Panc1 (cell line): ENCODE measurements around the gene PLCD1.

Experiments
- POLR2AphosphoS5 ChIP-seq: IDR thresholded peaks from 2 replicates; pipeline ENCODE4 v1.6.1; 2012; ENCODE audit warnings: mild to moderate bottlenecking, low read depth, low read length, moderate library complexity
- TCF7L2 ChIP-seq: IDR thresholded peaks from 2 replicates; pipeline ENCODE4 v1.6.1; 2011; ENCODE audit warnings: mild to moderate bottlenecking, low read depth, low read length, inconsistent platforms
- TF ChIP-seq, protein P1 (sequence below): fragments of 450-650 bp; IDR thresholded peaks from 2 replicates; pipeline ENCODE4 v1.5.1; 2017; ENCODE audit warnings: mild to moderate bottlenecking
- TF ChIP-seq, protein P2 (sequence below), 2 experiments: IDR thresholded peaks; 2 replicates each; pipeline ENCODE4 v1.6.1; 2011 to 2012; ENCODE audit warnings: low read depth in 2 of 2, control low read depth in 1 of 2, low read length in 1 of 2, mild to moderate bottlenecking in 1 of 2, moderate library complexity in 1 of 2; ENCODE audit not compliant: insufficient read depth in 1 of 2

DNA sequence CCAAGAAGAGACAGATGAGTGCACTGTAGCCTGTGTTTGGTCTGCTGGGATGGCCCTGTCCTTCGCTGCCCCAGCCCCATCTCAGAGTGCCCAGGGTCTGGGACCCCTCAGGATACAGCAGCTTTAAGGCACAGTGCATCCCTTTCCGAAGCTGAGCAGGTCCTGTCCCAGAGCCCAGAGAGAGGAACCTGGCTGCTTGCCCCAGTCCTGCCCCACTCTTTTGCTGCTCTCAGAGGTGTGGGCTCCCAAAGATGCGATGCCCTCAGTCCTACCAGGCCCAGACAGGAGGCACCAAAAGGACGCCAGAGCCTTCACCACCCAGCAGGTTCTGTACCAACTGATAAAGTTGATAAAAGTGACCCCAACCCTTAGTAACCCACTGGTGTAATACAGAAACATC is 8.2 kb downstream of the PLCD1 start:
- TF ChIP-seq, protein P1, sequence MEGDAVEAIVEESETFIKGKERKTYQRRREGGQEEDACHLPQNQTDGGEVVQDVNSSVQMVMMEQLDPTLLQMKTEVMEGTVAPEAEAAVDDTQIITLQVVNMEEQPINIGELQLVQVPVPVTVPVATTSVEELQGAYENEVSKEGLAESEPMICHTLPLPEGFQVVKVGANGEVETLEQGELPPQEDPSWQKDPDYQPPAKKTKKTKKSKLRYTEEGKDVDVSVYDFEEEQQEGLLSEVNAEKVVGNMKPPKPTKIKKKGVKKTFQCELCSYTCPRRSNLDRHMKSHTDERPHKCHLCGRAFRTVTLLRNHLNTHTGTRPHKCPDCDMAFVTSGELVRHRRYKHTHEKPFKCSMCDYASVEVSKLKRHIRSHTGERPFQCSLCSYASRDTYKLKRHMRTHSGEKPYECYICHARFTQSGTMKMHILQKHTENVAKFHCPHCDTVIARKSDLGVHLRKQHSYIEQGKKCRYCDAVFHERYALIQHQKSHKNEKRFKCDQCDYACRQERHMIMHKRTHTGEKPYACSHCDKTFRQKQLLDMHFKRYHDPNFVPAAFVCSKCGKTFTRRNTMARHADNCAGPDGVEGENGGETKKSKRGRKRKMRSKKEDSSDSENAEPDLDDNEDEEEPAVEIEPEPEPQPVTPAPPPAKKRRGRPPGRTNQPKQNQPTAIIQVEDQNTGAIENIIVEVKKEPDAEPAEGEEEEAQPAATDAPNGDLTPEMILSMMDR, result no peak
- TF ChIP-seq POLR2AphosphoS5 (no peak), TCF7L2 (no peak)
- TF ChIP-seq, protein P2, sequence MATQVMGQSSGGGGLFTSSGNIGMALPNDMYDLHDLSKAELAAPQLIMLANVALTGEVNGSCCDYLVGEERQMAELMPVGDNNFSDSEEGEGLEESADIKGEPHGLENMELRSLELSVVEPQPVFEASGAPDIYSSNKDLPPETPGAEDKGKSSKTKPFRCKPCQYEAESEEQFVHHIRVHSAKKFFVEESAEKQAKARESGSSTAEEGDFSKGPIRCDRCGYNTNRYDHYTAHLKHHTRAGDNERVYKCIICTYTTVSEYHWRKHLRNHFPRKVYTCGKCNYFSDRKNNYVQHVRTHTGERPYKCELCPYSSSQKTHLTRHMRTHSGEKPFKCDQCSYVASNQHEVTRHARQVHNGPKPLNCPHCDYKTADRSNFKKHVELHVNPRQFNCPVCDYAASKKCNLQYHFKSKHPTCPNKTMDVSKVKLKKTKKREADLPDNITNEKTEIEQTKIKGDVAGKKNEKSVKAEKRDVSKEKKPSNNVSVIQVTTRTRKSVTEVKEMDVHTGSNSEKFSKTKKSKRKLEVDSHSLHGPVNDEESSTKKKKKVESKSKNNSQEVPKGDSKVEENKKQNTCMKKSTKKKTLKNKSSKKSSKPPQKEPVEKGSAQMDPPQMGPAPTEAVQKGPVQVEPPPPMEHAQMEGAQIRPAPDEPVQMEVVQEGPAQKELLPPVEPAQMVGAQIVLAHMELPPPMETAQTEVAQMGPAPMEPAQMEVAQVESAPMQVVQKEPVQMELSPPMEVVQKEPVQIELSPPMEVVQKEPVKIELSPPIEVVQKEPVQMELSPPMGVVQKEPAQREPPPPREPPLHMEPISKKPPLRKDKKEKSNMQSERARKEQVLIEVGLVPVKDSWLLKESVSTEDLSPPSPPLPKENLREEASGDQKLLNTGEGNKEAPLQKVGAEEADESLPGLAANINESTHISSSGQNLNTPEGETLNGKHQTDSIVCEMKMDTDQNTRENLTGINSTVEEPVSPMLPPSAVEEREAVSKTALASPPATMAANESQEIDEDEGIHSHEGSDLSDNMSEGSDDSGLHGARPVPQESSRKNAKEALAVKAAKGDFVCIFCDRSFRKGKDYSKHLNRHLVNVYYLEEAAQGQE (IDR thresholded peaks at IDR 0.05; ENCODE audit: insufficient read depth in 1 of 2, low read depth in 2 of 2, low read length in 1 of 2), result no peak
